Sigmoid colon (tissue), 7 donors: ENCODE measurements around the gene CUL7. TPM values are rescaled to one million over a fixed set of nuclear protein-coding genes. Genes with fewer than 3 reads are reported as not detected.

ENCODE experiments used
- DNase-seq: peaks from one replicate; pipeline ENCODE4 v3.0.0-alpha.2; 2019
- H3K27ac ChIP-seq, 4 donors: fragments of 200-600 bp; sonication (generic); one replicate each; pipeline ENCODE4 v1.5.1; 2016 to 2019; ENCODE audit warnings: mild to moderate bottlenecking in 1 of 4
- H3K27me3 ChIP-seq, 3 donors: fragments of 200-600 bp; sonication (generic); one replicate each; pipeline ENCODE4 v1.5.1; 2019; ENCODE audit warnings: mild to moderate bottlenecking in 1 of 3
- H3K36me3 ChIP-seq, 4 donors: fragments of 200-600 bp; sonication (generic); one replicate each; pipeline ENCODE4 v1.5.1; 2016 to 2019
- H3K4me1 ChIP-seq, 4 donors: fragments of 200-600 bp; sonication (generic); one replicate each; pipeline ENCODE4 v1.5.1; 2017 to 2019
- H3K4me3 ChIP-seq, 4 donors: fragments of 200-600 bp; sonication (generic); one replicate each; pipeline ENCODE4 v1.5.1; 2017 to 2019; ENCODE audit warnings: mild to moderate bottlenecking in 2 of 4, moderate library complexity in 1 of 4
- H3K9me3 ChIP-seq, 4 donors: fragments of 200-600 bp in 3 of 4; sonication (generic) in 3 of 4; one replicate each; pipeline versions ENCODE4 v1.5.1 to v1.6.1; 2013 to 2019
- CTCF ChIP-seq, 4 experiments: fragments of 450-650 bp in 3 of 4; fragments of 200-600 bp in 1 of 4; IDR thresholded peaks; one replicate each; pipeline ENCODE4 v1.5.1; 2016 to 2019; ENCODE audit warnings: antibody characterized with exemption in 4 of 4, mild to moderate bottlenecking in 3 of 4, moderate library complexity in 2 of 4
- EP300 ChIP-seq, 4 donors: sonication (generic); formaldehyde crosslinking; IDR thresholded peaks; one replicate each; pipeline ENCODE4 v1.6.1; 2017; ENCODE audit warnings: antibody characterized with exemption in 4 of 4
- POLR2A ChIP-seq, 2 donors: fragments of 450-650 bp; IDR thresholded peaks; one replicate each; pipeline ENCODE4 v1.6.1; 2016; ENCODE audit warnings: antibody characterized with exemption in 2 of 2, mild to moderate bottlenecking in 2 of 2, moderate library complexity in 2 of 2
- POLR2AphosphoS5 ChIP-seq, 4 donors: sonication (generic); formaldehyde crosslinking; IDR thresholded peaks; one replicate each; pipeline ENCODE4 v1.6.1; 2017; ENCODE audit warnings: antibody characterized with exemption in 4 of 4
- WGBS, 2 donors: extraction: QIAGEN DNeasy Blood & Tissue Kit; methylation state at CpG; one replicate each; pipeline ENCODE4 v1.1.7; 2013; 5-methylcytosine and 5-hydroxymethylcytosine counted together
- intact Hi-C: fragments of 100-400 bp; cut with DNase I; formaldehyde crosslinking; loops from one replicate; pipeline ENCODE4 v1.15.1; 2023
- polyA plus RNA-seq, 3 donors: library from polyadenylated mRNA; stranded (reverse); fragments of 200-250 nt; gene quantifications; one replicate each; pipeline ENCODE4 v1.2.3, GENCODE V29; 2013
- total RNA-seq, 4 donors: library from RNA; depleted of rRNA; stranded (reverse); fragments of >200 nt; gene quantifications; one replicate each; pipeline ENCODE4 v1.1.0, GENCODE V29; 2016
- donor health status: healthy with polysubstance abuse.
- donor health status: Bipolar disorder and iron deficiency.
- donor health status: healthy.

CUL7 gene
- total and polyA plus RNA-seq, 7 donors, result 3.0 to 14.4 (median 10.3) TPM

- no peak overlapping the region for H3K4me3 ChIP-seq
- 89 to 91% methylated on average over 12 of the region's 12 CpGs for WGBS, 2 donors
- TF ChIP-seq POLR2AphosphoS5 (IDR thresholded peaks at IDR 0.05), result no peak
- no peak for TF ChIP-seq POLR2A (IDR thresholded peaks at IDR 0.05)
- no peak for TF ChIP-seq CTCF (IDR thresholded peaks at IDR 0.05)
- TF ChIP-seq EP300 (IDR thresholded peaks at IDR 0.05), result no peak
- no peaks in the 10 kb centered on the region for H3K27me3 ChIP-seq
- H3K4me1 ChIP-seq, result peaks cover 0 to 58% (median 51%) of the 10 kb centered on the region in 4 donors
- no peaks in the 10 kb centered on the region for H3K9me3 ChIP-seq
- H3K27ac ChIP-seq, result peak overlapping the region in 3 of 4 donors; percentile 20 to 50 (median 23)
- H3K36me3 ChIP-seq, result peaks cover 20 to 44% (median 27%) of the 10 kb centered on the region in 4 donors
- no peak for DNase-seq
- intact Hi-C loops, result no loop called here
Measured at GRCh38 chr6:43016943-43017334, 36.7 kb downstream of the CUL7 start.

GRCh38 chr6:43016176-43016942, 37.3 kb downstream of the CUL7 start:
- intact Hi-C loops, result no loop called here
- no peak for DNase-seq
- TF ChIP-seq EP300 (IDR thresholded peaks at IDR 0.05) (no peak), CTCF (IDR thresholded peaks at IDR 0.05) (no peak)
- WGBS, 2 donors, result 77 to 85% methylated on average over 7 of the region's 7 CpGs
- Histone ChIP-seq H3K9me3 (no peaks in the 10 kb centered on the region), H3K27me3 (no peaks in the 10 kb centered on the region), H3K27ac (peak overlapping the region in 3 of 4 donors; percentile 20 to 50 (median 23)), H3K36me3 (peaks cover 20 to 50% (median 32%) of the 10 kb centered on the region in 4 donors), H3K4me1 (peaks cover 0 to 61% (median 51%) of the 10 kb centered on the region in 4 donors), H3K4me3 (peak overlapping the region in 1 of 4 donors; percentile 5)

GRCh38 chr6:43014434-43014909, 39.2 kb downstream of the CUL7 start:
- H3K4me3 ChIP-seq, result peak overlapping the region; percentile 79 to 88 (median 85)
- no peaks in the 10 kb centered on the region for H3K9me3 ChIP-seq
- 0 to 3% methylated on average over 7 of the region's 7 CpGs for WGBS, 2 donors
- intact Hi-C loops, result loop anchor here (2.0 to 5.0 kb wide), 3 partner anchors 44 to 112 kb away; partner anchors contain the start of genes KLC4 and MRPL2
- H3K4me1 ChIP-seq, result peaks cover 0 to 53% (median 42%) of the 10 kb centered on the region in 4 donors
- H3K27ac ChIP-seq, result peak overlapping the region; percentile 78 to 86 (median 84)
- DNase-seq, result no peak
- H3K36me3 ChIP-seq, result peaks cover 31 to 55% (median 38%) of the 10 kb centered on the region in 4 donors
- H3K27me3 ChIP-seq, result no peaks in the 10 kb centered on the region
- TF ChIP-seq POLR2A (IDR thresholded peaks at IDR 0.05) (no peak), CTCF (IDR thresholded peaks at IDR 0.05) (no peak), EP300 (IDR thresholded peaks at IDR 0.05) (no peak)

GRCh38 chr6:43013843-43014433, 39.7 kb downstream of the CUL7 start, which contains the start of the genes KLHDC3 and MEA1:
TSS of gene KLHDC3 (plus strand) at chr6:43014249. CDS start at chr6:43017193, 2,944 bp downstream.
TSS of gene MEA1 (minus strand) at chr6:43013946. CDS start at chr6:43013813, 133 bp downstream.
- no peaks in the 10 kb centered on the region for H3K9me3 ChIP-seq
- peak within 1 kb of the TSS; percentile 79 to 88 (median 85) for H3K4me3 ChIP-seq
- H3K27ac ChIP-seq, result peak within 1 kb of the TSS; percentile 83 to 86 (median 84)
- WGBS, 2 donors, result 0% methylated on average over 51 of the region's 51 CpGs
- TF ChIP-seq POLR2A (IDR thresholded peaks at IDR 0.05), result peak in 1 of 2 donors; percentile 36
- peak; percentile 70 to 85 (median 76) for TF ChIP-seq POLR2AphosphoS5 (IDR thresholded peaks at IDR 0.05)
- no peak for TF ChIP-seq EP300 (IDR thresholded peaks at IDR 0.05)
- no peak for TF ChIP-seq CTCF (IDR thresholded peaks at IDR 0.05)
- peak; percentile 100 for DNase-seq
- peaks cover 0 to 53% (median 42%) of the 10 kb centered on the region in 4 donors for H3K4me1 ChIP-seq
- intact Hi-C loops, result loop anchor here (2.0 to 5.0 kb wide), 5 partner anchors 29 to 129 kb away; partner anchors contain the start of genes KLC4, MRPL2 and PPP2R5D
- peaks cover 27 to 55% (median 40%) of the 10 kb centered on the region in 4 donors for H3K36me3 ChIP-seq
- H3K27me3 ChIP-seq, result no peaks in the 10 kb centered on the region
